GM12875 (cell line): ENCODE results near the gene TOMT.

Experiments used
- H3K4me3 ChIP-seq: one replicate; pipeline ENCODE4 v1.5.1; 2011; ENCODE audit warnings: low read depth, low read length, control low read depth
- TF ChIP-seq, protein P1 (sequence below): IDR thresholded peaks from 2 replicates; pipeline ENCODE4 v1.5.1; 2011; ENCODE audit warnings: low read depth, mild to moderate bottlenecking, control low read depth, inconsistent platforms, low read length, moderate library complexity, borderline replicate concordance; ENCODE audit not compliant: insufficient read depth

Gene TOMT

DNA sequence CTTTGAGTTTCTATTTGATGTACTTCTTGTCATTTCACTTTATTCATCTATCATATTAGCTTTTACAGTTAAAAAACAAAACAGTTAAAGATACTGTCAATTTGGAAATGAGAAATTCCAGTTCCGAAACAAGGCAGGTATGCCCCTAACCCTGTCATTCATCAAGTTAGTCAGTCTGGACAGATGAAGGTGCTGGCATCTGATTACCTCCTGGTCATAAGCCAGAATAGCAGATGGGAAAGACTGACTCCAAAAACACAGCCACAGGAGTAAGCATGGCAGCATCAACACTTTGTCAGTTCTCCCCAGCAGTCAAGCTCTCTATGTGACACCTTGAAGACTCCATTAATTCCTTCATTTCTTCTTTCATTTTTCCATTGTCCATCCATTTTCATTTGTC, 20.8 kb upstream of the TOMT start:
- TF ChIP-seq, protein P1, sequence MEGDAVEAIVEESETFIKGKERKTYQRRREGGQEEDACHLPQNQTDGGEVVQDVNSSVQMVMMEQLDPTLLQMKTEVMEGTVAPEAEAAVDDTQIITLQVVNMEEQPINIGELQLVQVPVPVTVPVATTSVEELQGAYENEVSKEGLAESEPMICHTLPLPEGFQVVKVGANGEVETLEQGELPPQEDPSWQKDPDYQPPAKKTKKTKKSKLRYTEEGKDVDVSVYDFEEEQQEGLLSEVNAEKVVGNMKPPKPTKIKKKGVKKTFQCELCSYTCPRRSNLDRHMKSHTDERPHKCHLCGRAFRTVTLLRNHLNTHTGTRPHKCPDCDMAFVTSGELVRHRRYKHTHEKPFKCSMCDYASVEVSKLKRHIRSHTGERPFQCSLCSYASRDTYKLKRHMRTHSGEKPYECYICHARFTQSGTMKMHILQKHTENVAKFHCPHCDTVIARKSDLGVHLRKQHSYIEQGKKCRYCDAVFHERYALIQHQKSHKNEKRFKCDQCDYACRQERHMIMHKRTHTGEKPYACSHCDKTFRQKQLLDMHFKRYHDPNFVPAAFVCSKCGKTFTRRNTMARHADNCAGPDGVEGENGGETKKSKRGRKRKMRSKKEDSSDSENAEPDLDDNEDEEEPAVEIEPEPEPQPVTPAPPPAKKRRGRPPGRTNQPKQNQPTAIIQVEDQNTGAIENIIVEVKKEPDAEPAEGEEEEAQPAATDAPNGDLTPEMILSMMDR: no peak
- no peak overlapping the region for H3K4me3 ChIP-seq

DNA sequence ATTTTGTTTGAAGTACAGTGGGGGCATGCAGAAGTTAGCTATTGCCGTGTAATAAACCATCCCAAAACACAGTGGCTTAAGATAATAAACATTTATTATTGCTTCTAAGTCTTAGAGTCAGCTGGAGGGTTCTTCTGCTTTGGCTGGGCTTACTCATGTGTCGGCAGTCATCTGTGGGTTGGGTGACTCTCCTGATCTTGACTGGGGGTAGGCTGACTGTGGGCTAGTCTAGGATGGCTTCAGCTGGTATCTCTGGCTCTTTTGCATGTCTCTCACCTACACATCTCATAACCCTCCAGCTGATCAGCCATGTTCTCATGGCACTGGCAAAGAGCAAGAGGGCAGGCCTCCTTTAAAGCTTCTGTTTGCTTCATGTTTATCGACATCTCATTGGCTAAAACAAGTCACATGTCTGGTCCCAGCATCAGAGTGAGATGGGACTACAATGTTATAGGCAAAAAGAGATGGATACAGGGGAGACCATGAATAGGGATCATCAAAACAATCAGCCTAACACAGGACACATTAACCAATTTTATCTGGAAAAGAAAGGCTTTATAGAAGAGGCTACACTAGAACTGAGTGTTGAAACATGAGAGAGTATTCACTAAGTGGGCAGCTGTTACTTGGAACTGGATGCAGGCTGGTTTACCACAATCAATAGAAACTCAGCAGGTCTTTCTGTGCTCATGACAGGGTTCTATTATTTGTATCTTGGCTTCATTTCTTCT, 19.9 kb upstream of the TOMT start:
- H3K4me3 ChIP-seq: no peak overlapping the region
- TF ChIP-seq, protein P1: no peak

DNA sequence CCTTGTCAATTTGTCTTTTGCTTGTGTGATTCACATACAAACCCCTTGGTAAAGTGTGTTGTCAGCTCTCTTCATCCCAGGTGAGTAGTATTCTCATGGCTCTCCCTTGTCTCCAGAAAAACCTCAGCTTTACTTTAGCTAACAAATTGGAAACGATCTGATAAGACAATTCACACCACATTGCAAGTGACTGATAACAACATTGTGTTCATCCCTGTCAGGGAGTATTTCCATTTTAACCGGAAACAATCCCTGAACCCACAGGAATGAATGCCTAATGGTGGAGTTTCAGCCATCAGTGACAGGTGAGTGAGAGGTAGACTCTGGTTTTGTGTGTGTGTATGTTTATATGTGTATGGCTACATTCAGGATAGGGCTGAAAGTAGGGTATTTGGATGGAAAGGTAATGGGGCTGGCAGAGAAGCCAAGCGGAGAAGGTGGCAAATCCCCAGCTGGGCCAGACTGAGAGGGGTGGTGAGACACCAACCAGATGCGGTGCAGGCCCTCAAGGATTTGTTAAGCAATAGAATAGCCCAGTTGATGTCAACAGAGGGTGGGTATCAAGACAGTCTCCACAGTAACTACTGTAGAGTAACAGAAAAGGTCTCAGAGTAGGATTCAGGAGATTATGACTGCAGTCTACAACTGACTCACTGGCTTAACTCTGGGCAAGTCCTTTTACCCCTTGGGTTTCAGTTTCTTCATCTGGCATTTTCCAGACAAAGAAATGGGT, 17.5 kb upstream of the TOMT start:
- TF ChIP-seq, protein P1: no peak
- H3K4me3 ChIP-seq: no peak overlapping the region

DNA sequence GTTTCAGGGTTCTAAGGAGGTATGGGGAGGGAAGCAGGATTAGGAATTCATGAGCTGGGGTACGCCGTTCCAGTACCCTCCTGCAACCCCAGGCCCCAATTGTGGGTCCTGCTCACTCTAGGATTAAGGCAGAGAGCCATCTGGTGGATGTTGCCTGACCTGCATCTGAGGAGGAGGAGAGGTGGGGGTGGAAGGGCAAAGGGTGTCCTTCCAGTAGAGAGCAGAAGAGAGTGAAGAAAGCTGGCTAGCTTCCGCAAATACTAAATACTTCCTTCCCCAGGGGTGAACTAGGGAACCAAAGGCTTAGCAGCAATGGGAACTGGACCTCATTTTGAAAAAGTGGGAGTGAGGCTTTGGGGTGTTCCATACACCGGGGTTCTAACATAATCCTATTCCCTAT, 14.4 kb upstream of the TOMT start:
- TF ChIP-seq, protein P1: peak; percentile 76
- H3K4me3 ChIP-seq: no peak overlapping the region

DNA sequence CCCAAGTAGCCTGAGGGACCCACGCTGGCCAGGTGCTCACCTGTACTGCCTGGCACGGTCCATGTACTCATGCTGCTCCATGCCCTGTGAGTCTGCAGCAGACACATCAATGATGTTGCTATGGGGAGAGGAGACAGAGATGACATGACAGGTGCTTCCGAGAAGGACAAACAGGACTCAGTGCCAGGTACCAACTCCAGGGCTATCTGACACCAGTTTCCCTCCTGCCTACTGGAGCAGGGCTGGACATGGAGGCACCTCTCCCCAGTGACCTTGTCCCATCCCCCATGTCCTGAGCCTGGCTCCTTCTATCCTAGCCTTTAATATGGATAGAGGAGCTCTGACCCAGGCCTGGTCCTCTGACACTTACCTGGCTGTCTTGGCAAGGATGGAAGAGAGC, 7.0 kb upstream of the TOMT start:
- H3K4me3 ChIP-seq: no peak overlapping the region
- TF ChIP-seq, protein P1: no peak

DNA sequence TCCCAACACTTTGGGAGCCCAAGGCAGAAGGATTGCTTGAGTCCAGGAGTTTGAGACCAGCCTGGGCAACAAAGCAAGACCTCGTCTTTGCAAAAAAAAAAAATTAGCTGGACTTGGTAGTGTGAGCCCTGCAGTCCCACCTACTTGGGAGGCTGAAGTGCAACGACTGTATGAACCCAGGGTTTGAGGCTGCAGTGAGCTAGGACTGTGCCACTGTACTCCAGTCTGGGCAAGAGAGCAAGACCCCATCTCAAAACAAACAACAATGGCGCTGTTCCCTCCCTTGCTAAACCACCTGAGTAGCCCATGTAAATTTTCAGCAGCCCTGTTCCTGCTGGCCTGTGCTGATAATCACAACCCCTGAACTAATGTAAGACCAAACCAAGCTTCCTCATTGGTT, 5.7 kb upstream of the TOMT start:
- TF ChIP-seq, protein P1: no peak
- H3K4me3 ChIP-seq: no peak overlapping the region

DNA sequence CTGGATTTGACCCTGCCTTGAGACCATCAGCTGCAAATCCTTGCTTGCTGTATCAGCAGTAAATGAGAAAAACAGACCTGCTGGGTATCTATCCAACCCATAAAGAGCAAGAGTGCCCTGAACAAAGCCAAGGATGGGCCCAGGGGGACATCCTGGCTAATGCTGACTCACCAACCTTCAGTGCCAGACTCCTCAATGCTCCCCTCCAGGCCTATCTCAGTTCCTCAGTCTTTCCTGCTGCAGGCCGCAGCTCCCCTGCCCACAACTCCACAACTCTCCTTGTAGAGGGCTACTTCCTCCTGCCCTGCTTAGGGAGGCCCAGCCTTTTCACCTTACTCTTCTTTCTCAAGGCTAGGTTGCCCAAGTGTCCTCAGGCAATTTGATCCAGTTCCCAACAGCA, 5.3 kb upstream of the TOMT start:
- TF ChIP-seq, protein P1: no peak
- no peak overlapping the region for H3K4me3 ChIP-seq
